ENCODE measurements around the gene RAX2. TPM values are rescaled to one million over a fixed set of nuclear protein-coding genes. Genes with fewer than 3 reads are reported as not detected.
A peak's percentile ranks its signal among the peaks of the same experiment; 100 is the strongest.
"Not testable (repeated sequence)": the region's sequence is repeated elsewhere in the genome, so short reads cannot be mapped to it uniquely, and the experiment has no call there.

Gene RAX2
- total and polyA plus RNA-seq, 9 of the 15 experiments (the other 6 are each of a cell fraction or from before 2014, with no cell fraction given) = not detected

- TF ChIP-seq E2F5 (CRISPR knock-in tag; IDR thresholded peaks at IDR 0.05) (no peak), ZNF263 (CRISPR knock-in tag; IDR thresholded peaks at IDR 0.05; ENCODE audit: borderline replicate concordance) (no peak), CLOCK (CRISPR knock-in tag; IDR thresholded peaks at IDR 0.05; ENCODE audit: borderline replicate concordance) (no peak), U2AF1 (optimal IDR thresholded peaks at IDR 0.05; ENCODE audit: low read depth, low read length) (no peak), FOXO4 (CRISPR knock-in tag; IDR thresholded peaks at IDR 0.05) (no peak), BCOR (IDR thresholded peaks at IDR 0.05) (0 out of 2 replicates have a peak, but pooled peaks have one; percentile 18), TRIM25 (IDR thresholded peaks at IDR 0.05; ENCODE audit: borderline replicate concordance) (no peak), MCM5 (IDR thresholded peaks at IDR 0.05; ENCODE audit: low read depth) (no peak), KDM1A (IDR thresholded peaks at IDR 0.05) (peak in 1 of 2 experiments; percentile 33; a peak in 1 of 4 replicates), ZNF347 (CRISPR knock-in tag; IDR thresholded peaks at IDR 0.05; ENCODE audit: low read depth) (no peak), ZNF217 (CRISPR knock-in tag; IDR thresholded peaks at IDR 0.05) (no peak), SMARCA5 (IDR thresholded peaks at IDR 0.05) (no peak), TGIF2 (CRISPR knock-in tag; IDR thresholded peaks at IDR 0.05) (no peak), ZNF311 (CRISPR knock-in tag; IDR thresholded peaks at IDR 0.05) (no peak), HDAC2 (IDR thresholded peaks at IDR 0.05) (no peak)
Measured at GRCh38 chr19:3816566-3817218, 44.7 kb upstream of the RAX2 start (continued).

GRCh38 chr19:3816148-3816547 is 44.1 kb upstream of the RAX2 start:
- BruUV-seq (replicated peaks); H3K4me2 ChIP-seq (ENCODE audit: insufficient read depth, low read length): not testable (repeated sequence)

More at GRCh38 chr19:3816148-3816547, 44.1 kb upstream of the RAX2 start:
- H3K9ac ChIP-seq (ENCODE audit: insufficient read depth in 1 of 2, low read depth in 2 of 2, low read length in 2 of 2); CTCF ChIA-PET (ENCODE audit: low intra/inter-chr PET ratio); H3K79me2 ChIP-seq (ENCODE audit: control insufficient read depth, insufficient read depth, low read length); H4K20me1 ChIP-seq (replicated peaks; ENCODE audit: control insufficient read depth, insufficient read depth, low read length); in situ Hi-C loops (cut with MboI); H3K27ac ChIP-seq (ENCODE audit: extremely low read depth, low read depth, low read length); H3K9me1 ChIP-seq (ENCODE audit: control insufficient read depth, insufficient read depth, low read length); ATAC-seq; H3K36me3 ChIP-seq (ENCODE audit: control insufficient read depth, insufficient read depth, low read length); DNase-seq (ENCODE audit: extremely low read depth in 1 of 4, low spot score in 3 of 4); FAIRE-seq; H3K27me3 ChIP-seq (ENCODE audit: control insufficient read depth in 2 of 2, insufficient read depth in 2 of 2, low read length in 2 of 2); H2AFZ ChIP-seq (ENCODE audit: low read depth, low read length); H3K4me3 ChIP-seq; intact Hi-C loops (cut with micrococcal nuclease); H3K9me3 ChIP-seq (replicated peaks; ENCODE audit: control insufficient read depth, insufficient read depth, low read depth, low read length): not testable (repeated sequence)
- WGBS (ENCODE audit: insufficient coverage, low coverage, missing lambda C conversion rate) = 85% methylated on average over 8 of the region's 9 CpGs
- POLR2A ChIA-PET = interaction anchor here (0.6 kb wide), 1 partner anchor 38 kb away, joined by 3 read pairs; no protein-coding TSS in a partner anchor
- peaks cover 0 to 48% of the 10 kb centered on the region in 2 experiments for H3K4me1 ChIP-seq (replicated peaks in 1 of 2; ENCODE audit: control insufficient read depth in 2 of 2, insufficient read depth in 2 of 2, low read length in 2 of 2)

Measured in K562 (cell line).